Fibroblast of lung (primary cell): ENCODE measurements around the gene RYR1.

Experiments used
- EZH2 ChIP-seq: IDR thresholded peaks from 2 replicates; pipeline ENCODE4 v1.5.1; 2012; ENCODE audit warnings: low read length, control low read depth, mild to moderate bottlenecking; ENCODE audit errors: missing control alignments
- TF ChIP-seq, protein P1 (sequence below), 2 donors: IDR thresholded peaks in 1 of 2; conservative IDR thresholded peaks in 1 of 2; 1 replicate in 1 of 2; 2 replicates in 1 of 2; pipeline ENCODE4 v1.5.1; 2011 to 2012; ENCODE audit warnings: low read length in 2 of 2, control low read depth in 1 of 2, inconsistent platforms in 1 of 2, low read depth in 1 of 2, mild to moderate bottlenecking in 1 of 2

- TF ChIP-seq, protein P1, sequence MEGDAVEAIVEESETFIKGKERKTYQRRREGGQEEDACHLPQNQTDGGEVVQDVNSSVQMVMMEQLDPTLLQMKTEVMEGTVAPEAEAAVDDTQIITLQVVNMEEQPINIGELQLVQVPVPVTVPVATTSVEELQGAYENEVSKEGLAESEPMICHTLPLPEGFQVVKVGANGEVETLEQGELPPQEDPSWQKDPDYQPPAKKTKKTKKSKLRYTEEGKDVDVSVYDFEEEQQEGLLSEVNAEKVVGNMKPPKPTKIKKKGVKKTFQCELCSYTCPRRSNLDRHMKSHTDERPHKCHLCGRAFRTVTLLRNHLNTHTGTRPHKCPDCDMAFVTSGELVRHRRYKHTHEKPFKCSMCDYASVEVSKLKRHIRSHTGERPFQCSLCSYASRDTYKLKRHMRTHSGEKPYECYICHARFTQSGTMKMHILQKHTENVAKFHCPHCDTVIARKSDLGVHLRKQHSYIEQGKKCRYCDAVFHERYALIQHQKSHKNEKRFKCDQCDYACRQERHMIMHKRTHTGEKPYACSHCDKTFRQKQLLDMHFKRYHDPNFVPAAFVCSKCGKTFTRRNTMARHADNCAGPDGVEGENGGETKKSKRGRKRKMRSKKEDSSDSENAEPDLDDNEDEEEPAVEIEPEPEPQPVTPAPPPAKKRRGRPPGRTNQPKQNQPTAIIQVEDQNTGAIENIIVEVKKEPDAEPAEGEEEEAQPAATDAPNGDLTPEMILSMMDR (conservative IDR thresholded peaks at IDR 0.05 in 1 of 2, IDR thresholded peaks at IDR 0.05 in 1 of 2; ENCODE audit: low read depth in 1 of 2, low read length in 2 of 2): no peak
- no peak for TF ChIP-seq EZH2
Observed at GRCh38 chr19:38535212-38535611, 101.7 kb downstream of the RYR1 start.
